ENCODE data around the gene CORO7. TPM values are rescaled to one million over a fixed set of nuclear protein-coding genes. Genes with fewer than 3 reads are reported as not detected.

Gene CORO7
- total and polyA plus RNA-seq, 9 donors: 1.3 to 29.5 (median 17.9) TPM

GRCh38 chr16:4450931-4451519 lies 34.6 kb upstream of the CORO7 start:
- Histone ChIP-seq H3K9me3 (no peaks in the 10 kb centered on the region), H3K4me1 (ENCODE audit: insufficient read depth) (no peaks in the 10 kb centered on the region), H3K27ac (no peak overlapping the region), H3K4me3 (no peak overlapping the region), H3K36me3 (no peaks in the 10 kb centered on the region), H3K27me3 (no peaks in the 10 kb centered on the region)
- intact Hi-C loops (cut with DNase I): no loop called here
- no peak for DNase-seq
- TF ChIP-seq EP300 (IDR thresholded peaks at IDR 0.05) (no peak), POLR2A (IDR thresholded peaks at IDR 0.05) (no peak), CTCF (IDR thresholded peaks at IDR 0.05) (no peak)
- WGBS, 3 donors: 82 to 94% (median 89%) methylated on average over 12 to 14 of the region's 14 CpGs

DNA sequence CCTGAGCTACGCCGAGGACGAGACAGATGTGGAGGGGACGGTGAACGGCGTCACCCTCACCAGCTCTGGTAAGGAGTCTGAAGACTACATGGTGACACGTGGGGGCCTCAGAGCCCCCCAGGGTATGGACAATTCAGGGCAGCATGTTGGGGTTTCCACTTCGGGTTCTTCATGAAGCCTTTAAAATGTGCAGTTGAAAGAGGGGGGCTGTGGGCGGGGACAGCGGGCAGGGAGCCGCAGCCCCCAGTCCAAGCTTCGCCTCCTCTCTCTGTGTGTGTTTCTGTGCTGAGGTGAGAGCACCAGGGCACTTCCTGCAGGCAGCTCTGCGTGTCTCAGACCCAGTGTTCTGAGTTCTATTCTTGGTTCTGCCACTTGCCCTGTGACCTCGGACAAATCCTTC lies 34.0 kb upstream of the CORO7 start:
- TF ChIP-seq POLR2A (IDR thresholded peaks at IDR 0.05): no peak
- no peak for TF ChIP-seq EP300 (IDR thresholded peaks at IDR 0.05)
- TF ChIP-seq CTCF (IDR thresholded peaks at IDR 0.05): no peak
- WGBS, 3 donors: 90 to 91% (median 91%) methylated on average over 14 of the region's 14 CpGs
- no peak overlapping the region for H3K27ac ChIP-seq
- no peak overlapping the region for H3K4me3 ChIP-seq
- no peak for DNase-seq
- no peaks in the 10 kb centered on the region for H3K4me1 ChIP-seq (ENCODE audit: insufficient read depth)
- intact Hi-C loops (cut with DNase I): no loop called here
- no peaks in the 10 kb centered on the region for H3K9me3 ChIP-seq
- H3K27me3 ChIP-seq: no peaks in the 10 kb centered on the region
- no peaks in the 10 kb centered on the region for H3K36me3 ChIP-seq

GRCh38 chr16:4443986-4444385 lies 27.6 kb upstream of the CORO7 start:
- 84 to 94% (median 88%) methylated on average over 4 of the region's 4 CpGs for WGBS, 3 donors
- H3K36me3 ChIP-seq: no peaks in the 10 kb centered on the region
- intact Hi-C loops (cut with DNase I): no loop called here

DNA sequence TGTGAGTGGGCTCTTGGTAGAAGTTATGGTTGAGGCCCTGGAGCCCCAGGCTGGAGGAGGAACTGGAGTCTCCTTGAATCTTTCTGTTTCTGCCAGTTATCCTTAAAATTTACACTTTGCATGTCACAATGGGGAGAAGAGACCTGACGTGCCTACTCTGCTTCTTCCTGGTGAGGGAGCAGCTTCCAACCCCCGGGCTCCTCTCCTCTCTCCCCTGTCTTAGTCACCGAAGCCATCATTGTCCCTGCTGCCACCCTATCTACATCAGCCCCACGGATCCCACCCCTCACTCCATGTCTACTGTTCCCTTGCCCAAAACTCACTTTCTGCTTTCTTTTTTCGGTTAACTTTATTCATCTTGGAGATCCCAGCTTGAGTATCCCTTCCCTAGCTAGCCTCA lies 26.9 kb upstream of the CORO7 start:
- no peak overlapping the region for H3K27ac ChIP-seq
- TF ChIP-seq EP300 (IDR thresholded peaks at IDR 0.05) (no peak), POLR2A (IDR thresholded peaks at IDR 0.05) (no peak), CTCF (IDR thresholded peaks at IDR 0.05) (no peak)
- 77 to 83% (median 82%) methylated on average over 5 of the region's 5 CpGs for WGBS, 3 donors
- DNase-seq: no peak
- H3K9me3 ChIP-seq: no peaks in the 10 kb centered on the region
- H3K36me3 ChIP-seq: no peaks in the 10 kb centered on the region
- H3K4me3 ChIP-seq: no peak overlapping the region
- intact Hi-C loops (cut with DNase I): no loop called here
- no peaks in the 10 kb centered on the region for H3K4me1 ChIP-seq (ENCODE audit: insufficient read depth)
- H3K27me3 ChIP-seq: no peaks in the 10 kb centered on the region

More at GRCh38 chr16:4443986-4444385, 27.6 kb upstream of the CORO7 start:
- Histone ChIP-seq H3K4me1 (ENCODE audit: insufficient read depth) (no peaks in the 10 kb centered on the region), H3K4me3 (no peak overlapping the region), H3K27me3 (no peaks in the 10 kb centered on the region), H3K9me3 (no peaks in the 10 kb centered on the region), H3K27ac (no peak overlapping the region)
- DNase-seq: no peak
- TF ChIP-seq CTCF (IDR thresholded peaks at IDR 0.05) (no peak), POLR2A (IDR thresholded peaks at IDR 0.05) (no peak), EP300 (IDR thresholded peaks at IDR 0.05) (no peak)

Data from ovary (tissue), 9 donors.